ENCODE data around the gene TYW1.
"Not testable (repeated sequence)": the region's sequence is repeated elsewhere in the genome, so short reads cannot be mapped to it uniquely, and the experiment has no call there.

Gene TYW1

GRCh38 chr7:66996444-66997191, at the start of gene TYW1:
TSS of gene TYW1 (plus strand) at chr7:66996833. CDS start at chr7:66996979, 146 bp downstream.
- not testable (repeated sequence) for H3K9me3 ChIP-seq (ENCODE audit: control insufficient read depth in 5 of 5, low read length in 5 of 5); H3K27me3 ChIP-seq (ENCODE audit: control insufficient read depth in 5 of 5, insufficient read depth in 4 of 5, low read length in 5 of 5)
- H3K36me3 ChIP-seq (ENCODE audit: control insufficient read depth in 5 of 5, insufficient read depth in 5 of 5, low read length in 5 of 5), result peaks cover 5 to 18% (median 12%) of the 10 kb centered on the region in 5 donors
- peaks cover 0 to 14% (median 11%) of the 10 kb centered on the region in 5 donors for H3K4me1 ChIP-seq (ENCODE audit: control insufficient read depth in 5 of 5, insufficient read depth in 5 of 5, low read length in 5 of 5)
- H3K4me3 ChIP-seq (ENCODE audit: low read depth in 1 of 5, low read length in 5 of 5), result peak within 1 kb of the TSS; percentile 76 to 95 (median 85)
- H3K27ac ChIP-seq (ENCODE audit: low read depth, low read length), result peak within 1 kb of the TSS; percentile 61
- H3K9ac ChIP-seq (ENCODE audit: low read length in 5 of 5), result peak within 1 kb of the TSS; percentile 48 to 90 (median 84)

- Histone ChIP-seq H3K9me3 (ENCODE audit: control insufficient read depth in 5 of 5, low read length in 5 of 5) (no peaks in the 10 kb centered on the region), H3K9ac (ENCODE audit: low read length in 5 of 5) (no peak overlapping the region), H3K27me3 (ENCODE audit: control insufficient read depth in 5 of 5, insufficient read depth in 4 of 5, low read length in 5 of 5) (no peaks in the 10 kb centered on the region), H3K4me3 (ENCODE audit: low read depth in 1 of 5, low read length in 5 of 5) (no peak overlapping the region), H3K4me1 (ENCODE audit: control insufficient read depth in 5 of 5, insufficient read depth in 5 of 5, low read length in 5 of 5) (no peaks in the 10 kb centered on the region), H3K36me3 (ENCODE audit: control insufficient read depth in 5 of 5, insufficient read depth in 5 of 5, low read length in 5 of 5) (peaks cover 15 to 90% (median 66%) of the 10 kb centered on the region in 5 donors), H3K27ac (ENCODE audit: low read depth, low read length) (no peak overlapping the region)
These were observed 48.0 kb upstream of the TYW1 start for GRCh38 chr7:66948480-66949109.

GRCh38 chr7:66950311-66950710, 46.3 kb upstream of the TYW1 start:
- peaks cover 16 to 86% (median 67%) of the 10 kb centered on the region in 5 donors for H3K36me3 ChIP-seq (ENCODE audit: control insufficient read depth in 5 of 5, insufficient read depth in 5 of 5, low read length in 5 of 5)
- no peak overlapping the region for H3K27ac ChIP-seq (ENCODE audit: low read depth, low read length)

GRCh38 chr7:66950763-66951162, 45.9 kb upstream of the TYW1 start:
- Histone ChIP-seq H3K27ac (ENCODE audit: low read depth, low read length) (no peak overlapping the region), H3K9ac (ENCODE audit: low read length in 5 of 5) (no peak overlapping the region), H3K36me3 (ENCODE audit: control insufficient read depth in 5 of 5, insufficient read depth in 5 of 5, low read length in 5 of 5) (peaks cover 16 to 87% (median 69%) of the 10 kb centered on the region in 5 donors)

More at GRCh38 chr7:66950311-66950710, 46.3 kb upstream of the TYW1 start:
- no peaks in the 10 kb centered on the region for H3K9me3 ChIP-seq (ENCODE audit: control insufficient read depth in 5 of 5, low read length in 5 of 5)
- no peak overlapping the region for H3K9ac ChIP-seq (ENCODE audit: low read length in 5 of 5)
- H3K4me3 ChIP-seq (ENCODE audit: low read depth in 1 of 5, low read length in 5 of 5), result no peak overlapping the region
- H3K27me3 ChIP-seq (ENCODE audit: control insufficient read depth in 5 of 5, insufficient read depth in 4 of 5, low read length in 5 of 5), result no peaks in the 10 kb centered on the region
- no peaks in the 10 kb centered on the region for H3K4me1 ChIP-seq (ENCODE audit: control insufficient read depth in 5 of 5, insufficient read depth in 5 of 5, low read length in 5 of 5)

GRCh38 chr7:66952343-66953043, 44.1 kb upstream of the TYW1 start:
- Histone ChIP-seq H3K36me3 (ENCODE audit: control insufficient read depth in 5 of 5, insufficient read depth in 5 of 5, low read length in 5 of 5) (peaks cover 21 to 88% (median 75%) of the 10 kb centered on the region in 5 donors), H3K4me3 (ENCODE audit: low read depth in 1 of 5, low read length in 5 of 5) (no peak overlapping the region), H3K9ac (ENCODE audit: low read length in 5 of 5) (no peak overlapping the region), H3K27ac (ENCODE audit: low read depth, low read length) (no peak overlapping the region), H3K9me3 (ENCODE audit: control insufficient read depth in 5 of 5, low read length in 5 of 5) (no peaks in the 10 kb centered on the region), H3K27me3 (ENCODE audit: control insufficient read depth in 5 of 5, insufficient read depth in 4 of 5, low read length in 5 of 5) (no peaks in the 10 kb centered on the region), H3K4me1 (ENCODE audit: control insufficient read depth in 5 of 5, insufficient read depth in 5 of 5, low read length in 5 of 5) (peaks cover 0 to 2% (median 0%) of the 10 kb centered on the region in 5 donors)

More at GRCh38 chr7:66950763-66951162, 45.9 kb upstream of the TYW1 start:
- H3K4me3 ChIP-seq (ENCODE audit: low read depth in 1 of 5, low read length in 5 of 5), result no peak overlapping the region
- no peaks in the 10 kb centered on the region for H3K9me3 ChIP-seq (ENCODE audit: control insufficient read depth in 5 of 5, low read length in 5 of 5)
- no peaks in the 10 kb centered on the region for H3K4me1 ChIP-seq (ENCODE audit: control insufficient read depth in 5 of 5, insufficient read depth in 5 of 5, low read length in 5 of 5)
- no peaks in the 10 kb centered on the region for H3K27me3 ChIP-seq (ENCODE audit: control insufficient read depth in 5 of 5, insufficient read depth in 4 of 5, low read length in 5 of 5)

- H3K36me3 ChIP-seq (ENCODE audit: control insufficient read depth in 5 of 5, insufficient read depth in 5 of 5, low read length in 5 of 5), result peaks cover 22 to 90% (median 77%) of the 10 kb centered on the region in 5 donors
- H3K9me3 ChIP-seq (ENCODE audit: control insufficient read depth in 5 of 5, low read length in 5 of 5), result no peaks in the 10 kb centered on the region
- no peak overlapping the region for H3K9ac ChIP-seq (ENCODE audit: low read length in 5 of 5)
- H3K27me3 ChIP-seq (ENCODE audit: control insufficient read depth in 5 of 5, insufficient read depth in 4 of 5, low read length in 5 of 5), result no peaks in the 10 kb centered on the region
- no peak overlapping the region for H3K4me3 ChIP-seq (ENCODE audit: low read depth in 1 of 5, low read length in 5 of 5)
- H3K27ac ChIP-seq (ENCODE audit: low read depth, low read length), result no peak overlapping the region
- H3K4me1 ChIP-seq (ENCODE audit: control insufficient read depth in 5 of 5, insufficient read depth in 5 of 5, low read length in 5 of 5), result peaks cover 0 to 7% (median 0%) of the 10 kb centered on the region in 5 donors
These were observed 43.6 kb upstream of the TYW1 start for GRCh38 chr7:66953044-66953427.

GRCh38 chr7:66957595-66958290, 38.9 kb upstream of the TYW1 start:
- H3K9ac ChIP-seq (ENCODE audit: low read length in 5 of 5), result peak overlapping the region in 1 of 5 donors; percentile 30
- peaks cover 14 to 67% (median 56%) of the 10 kb centered on the region in 5 donors for H3K36me3 ChIP-seq (ENCODE audit: control insufficient read depth in 5 of 5, insufficient read depth in 5 of 5, low read length in 5 of 5)
- no peak overlapping the region for H3K27ac ChIP-seq (ENCODE audit: low read depth, low read length)
- H3K27me3 ChIP-seq (ENCODE audit: control insufficient read depth in 5 of 5, insufficient read depth in 4 of 5, low read length in 5 of 5), result no peaks in the 10 kb centered on the region
- H3K4me1 ChIP-seq (ENCODE audit: control insufficient read depth in 5 of 5, insufficient read depth in 5 of 5, low read length in 5 of 5), result peaks cover 0 to 9% (median 0%) of the 10 kb centered on the region in 5 donors
- H3K9me3 ChIP-seq (ENCODE audit: control insufficient read depth in 5 of 5, low read length in 5 of 5), result no peaks in the 10 kb centered on the region
- H3K4me3 ChIP-seq (ENCODE audit: low read depth in 1 of 5, low read length in 5 of 5), result no peak overlapping the region

GRCh38 chr7:66958538-66959350, 37.9 kb upstream of the TYW1 start:
- H3K27ac ChIP-seq (ENCODE audit: low read depth, low read length), result no peak overlapping the region
- no peaks in the 10 kb centered on the region for H3K9me3 ChIP-seq (ENCODE audit: control insufficient read depth in 5 of 5, low read length in 5 of 5)
- peaks cover 14 to 57% (median 48%) of the 10 kb centered on the region in 5 donors for H3K36me3 ChIP-seq (ENCODE audit: control insufficient read depth in 5 of 5, insufficient read depth in 5 of 5, low read length in 5 of 5)
- no peak overlapping the region for H3K9ac ChIP-seq (ENCODE audit: low read length in 5 of 5)
- peaks cover 0 to 9% (median 0%) of the 10 kb centered on the region in 5 donors for H3K4me1 ChIP-seq (ENCODE audit: control insufficient read depth in 5 of 5, insufficient read depth in 5 of 5, low read length in 5 of 5)
- no peak overlapping the region for H3K4me3 ChIP-seq (ENCODE audit: low read depth in 1 of 5, low read length in 5 of 5)
- H3K27me3 ChIP-seq (ENCODE audit: control insufficient read depth in 5 of 5, insufficient read depth in 4 of 5, low read length in 5 of 5), result no peaks in the 10 kb centered on the region

- Histone ChIP-seq H3K4me1 (ENCODE audit: control insufficient read depth in 5 of 5, insufficient read depth in 5 of 5, low read length in 5 of 5) (peaks cover 0 to 9% (median 0%) of the 10 kb centered on the region in 5 donors), H3K4me3 (ENCODE audit: low read depth in 1 of 5, low read length in 5 of 5) (no peak overlapping the region), H3K27me3 (ENCODE audit: control insufficient read depth in 5 of 5, insufficient read depth in 4 of 5, low read length in 5 of 5) (no peaks in the 10 kb centered on the region), H3K9ac (ENCODE audit: low read length in 5 of 5) (no peak overlapping the region), H3K27ac (ENCODE audit: low read depth, low read length) (no peak overlapping the region), H3K36me3 (ENCODE audit: control insufficient read depth in 5 of 5, insufficient read depth in 5 of 5, low read length in 5 of 5) (peaks cover 10 to 47% (median 40%) of the 10 kb centered on the region in 5 donors), H3K9me3 (ENCODE audit: control insufficient read depth in 5 of 5, low read length in 5 of 5) (no peaks in the 10 kb centered on the region)
These were observed 36.4 kb upstream of the TYW1 start for GRCh38 chr7:66960192-66960591.
